Measurements from ENCODE around the gene HAL.

The HAL gene

GRCh38 chr12:96028538-96028937, 32.4 kb upstream of the HAL start:
- no peak overlapping the region for H3K4me3 ChIP-seq (ENCODE audit: low read depth, low read length)
- TF ChIP-seq, protein P1, sequence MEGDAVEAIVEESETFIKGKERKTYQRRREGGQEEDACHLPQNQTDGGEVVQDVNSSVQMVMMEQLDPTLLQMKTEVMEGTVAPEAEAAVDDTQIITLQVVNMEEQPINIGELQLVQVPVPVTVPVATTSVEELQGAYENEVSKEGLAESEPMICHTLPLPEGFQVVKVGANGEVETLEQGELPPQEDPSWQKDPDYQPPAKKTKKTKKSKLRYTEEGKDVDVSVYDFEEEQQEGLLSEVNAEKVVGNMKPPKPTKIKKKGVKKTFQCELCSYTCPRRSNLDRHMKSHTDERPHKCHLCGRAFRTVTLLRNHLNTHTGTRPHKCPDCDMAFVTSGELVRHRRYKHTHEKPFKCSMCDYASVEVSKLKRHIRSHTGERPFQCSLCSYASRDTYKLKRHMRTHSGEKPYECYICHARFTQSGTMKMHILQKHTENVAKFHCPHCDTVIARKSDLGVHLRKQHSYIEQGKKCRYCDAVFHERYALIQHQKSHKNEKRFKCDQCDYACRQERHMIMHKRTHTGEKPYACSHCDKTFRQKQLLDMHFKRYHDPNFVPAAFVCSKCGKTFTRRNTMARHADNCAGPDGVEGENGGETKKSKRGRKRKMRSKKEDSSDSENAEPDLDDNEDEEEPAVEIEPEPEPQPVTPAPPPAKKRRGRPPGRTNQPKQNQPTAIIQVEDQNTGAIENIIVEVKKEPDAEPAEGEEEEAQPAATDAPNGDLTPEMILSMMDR (IDR thresholded peaks at IDR 0.05; ENCODE audit: control insufficient read depth, extremely low read depth, insufficient read depth), result no peak
- no peak for DNase-seq (ENCODE audit: low read depth)

DNA sequence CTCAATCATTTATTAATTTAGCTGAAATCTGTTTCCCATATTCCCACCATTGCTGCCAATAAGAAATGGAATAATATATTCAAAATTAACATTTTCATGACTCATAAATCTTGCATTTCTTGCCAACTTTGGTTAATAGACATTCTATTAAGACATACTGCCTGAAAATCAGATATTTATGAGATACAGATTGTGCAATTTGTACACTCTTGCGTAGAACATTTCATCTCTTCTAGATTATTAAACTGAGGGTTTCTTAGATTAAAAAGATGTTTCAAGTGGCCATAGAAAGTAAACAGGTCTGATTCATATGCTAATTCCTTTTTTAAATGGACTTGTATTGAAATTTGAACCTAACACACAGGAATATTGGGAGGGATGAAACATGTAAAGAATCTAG, 30.2 kb upstream of the HAL start:
- no peak overlapping the region for H3K4me3 ChIP-seq (ENCODE audit: low read depth, low read length)
- TF ChIP-seq, protein P1 (IDR thresholded peaks at IDR 0.05; ENCODE audit: control insufficient read depth, extremely low read depth, insufficient read depth), result no peak
- DNase-seq (ENCODE audit: low read depth), result no peak

DNA sequence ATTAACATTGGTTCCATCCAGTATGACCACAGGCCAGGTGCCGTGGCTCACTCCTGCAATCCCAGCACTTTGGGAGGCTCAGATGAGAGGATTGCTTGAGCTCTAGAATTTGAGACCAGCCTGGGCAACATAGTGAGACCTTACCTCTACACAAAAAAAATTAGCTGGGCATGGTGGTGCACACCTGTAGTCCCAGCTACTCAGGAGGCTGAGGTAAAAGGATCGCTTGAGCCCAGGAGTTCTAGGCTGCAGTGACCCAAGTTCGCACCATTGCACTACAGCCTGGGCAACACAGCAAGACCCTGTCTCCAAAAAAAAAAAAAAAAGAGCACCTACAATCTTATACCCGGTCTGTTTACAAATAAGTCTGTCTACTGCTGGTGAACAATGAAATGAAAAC, 29.4 kb upstream of the HAL start:
- no peak overlapping the region for H3K4me3 ChIP-seq (ENCODE audit: low read depth, low read length)
- no peak for DNase-seq (ENCODE audit: low read depth)
- TF ChIP-seq, protein P1 (IDR thresholded peaks at IDR 0.05; ENCODE audit: control insufficient read depth, extremely low read depth, insufficient read depth), result no peak

- H3K4me3 ChIP-seq (ENCODE audit: low read depth, low read length), result no peak overlapping the region
- no peak for DNase-seq (ENCODE audit: low read depth)
- TF ChIP-seq, protein P1 (IDR thresholded peaks at IDR 0.05; ENCODE audit: control insufficient read depth, extremely low read depth, insufficient read depth), result no peak
These were observed 24.3 kb upstream of the HAL start for GRCh38 chr12:96020314-96021003.

GRCh38 chr12:96015672-96016071, 19.5 kb upstream of the HAL start:
- no peak for DNase-seq (ENCODE audit: low read depth)
- TF ChIP-seq, protein P1 (IDR thresholded peaks at IDR 0.05; ENCODE audit: control insufficient read depth, extremely low read depth, insufficient read depth), result peak; percentile 70
- no peak overlapping the region for H3K4me3 ChIP-seq (ENCODE audit: low read depth, low read length)

- TF ChIP-seq, protein P1 (IDR thresholded peaks at IDR 0.05; ENCODE audit: control insufficient read depth, extremely low read depth, insufficient read depth), result no peak
- DNase-seq (ENCODE audit: low read depth), result no peak
- no peak overlapping the region for H3K4me3 ChIP-seq (ENCODE audit: low read depth, low read length)
These were observed 18.9 kb upstream of the HAL start for GRCh38 chr12:96014943-96015599.

Data from LNCaP clone FGC (cell line).